Omental fat pad (tissue), 4 donors: Measurements from ENCODE around the gene IL17B. TPM values are rescaled to one million over a fixed set of nuclear protein-coding genes. Genes with fewer than 3 reads are reported as not detected.

Experiments
- ATAC-seq: fragments of 150-250 bp; one replicate; pipeline ENCODE4 v1.9.1; 2016; ENCODE audit warnings: mild to moderate bottlenecking, moderate library complexity; ENCODE audit not compliant: low FRiP score
- DNase-seq: peaks from one replicate; pipeline ENCODE4 v3.0.0-alpha.2; 2019; ENCODE audit warnings: low spot score
- CTCF ChIP-seq, 3 donors: fragments of 450-650 bp; IDR thresholded peaks; one replicate each; pipeline ENCODE4 v1.5.1; 2016 to 2017; ENCODE audit warnings: antibody characterized with exemption in 3 of 3, mild to moderate bottlenecking in 3 of 3, moderate library complexity in 2 of 3
- total RNA-seq, 4 donors: library from RNA; depleted of rRNA; stranded (reverse); fragments of >200 nt; gene quantifications; one replicate each; pipeline ENCODE4 v1.1.0, GENCODE V29; 2016

IL17B gene
- total RNA-seq, 4 donors from 2014 or later: 1.1 TPM; not detected in 3

- no peak for TF ChIP-seq CTCF (IDR thresholded peaks at IDR 0.05)
- ATAC-seq: no peak
- DNase-seq: no peak
Observed at GRCh38 chr5:149419859-149420544, 40.9 kb upstream of the IL17B start.

- DNase-seq (no peak), ATAC-seq (no peak)
- no peak for TF ChIP-seq CTCF (IDR thresholded peaks at IDR 0.05)
Observed at GRCh38 chr5:149419532-149419858, 40.4 kb upstream of the IL17B start.

DNA sequence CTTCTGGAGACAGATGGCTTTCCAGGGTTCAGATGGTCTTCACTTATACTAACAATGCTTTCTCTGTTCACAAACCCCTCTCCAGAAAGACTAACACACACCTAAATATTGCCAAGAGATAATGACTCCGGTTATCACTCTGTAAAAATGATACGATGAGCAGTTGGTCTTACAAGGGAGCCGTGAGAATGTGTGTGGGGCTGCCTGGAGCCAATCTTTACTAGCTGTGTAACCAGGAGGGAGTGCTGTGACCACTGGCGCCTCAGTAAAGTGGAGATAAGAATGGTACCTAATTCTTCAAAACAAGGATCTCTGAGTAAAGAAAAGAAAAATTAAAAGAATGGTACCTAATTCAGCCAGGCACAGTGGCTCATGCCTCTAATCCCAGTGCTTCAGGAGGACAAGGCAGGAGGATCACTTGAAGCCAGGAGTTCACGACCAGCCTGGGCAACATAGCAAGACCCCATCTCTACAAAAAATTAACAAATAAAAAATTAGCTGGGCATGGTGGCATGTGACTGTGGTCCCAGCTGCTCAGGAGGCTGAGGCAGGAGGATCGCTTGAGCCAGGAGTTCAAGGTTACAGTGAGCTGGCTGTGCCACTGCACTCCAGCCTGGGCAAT is 39.9 kb upstream of the IL17B start:
- no peak for ATAC-seq
- no peak for DNase-seq
- no peak for TF ChIP-seq CTCF (IDR thresholded peaks at IDR 0.05)

DNA sequence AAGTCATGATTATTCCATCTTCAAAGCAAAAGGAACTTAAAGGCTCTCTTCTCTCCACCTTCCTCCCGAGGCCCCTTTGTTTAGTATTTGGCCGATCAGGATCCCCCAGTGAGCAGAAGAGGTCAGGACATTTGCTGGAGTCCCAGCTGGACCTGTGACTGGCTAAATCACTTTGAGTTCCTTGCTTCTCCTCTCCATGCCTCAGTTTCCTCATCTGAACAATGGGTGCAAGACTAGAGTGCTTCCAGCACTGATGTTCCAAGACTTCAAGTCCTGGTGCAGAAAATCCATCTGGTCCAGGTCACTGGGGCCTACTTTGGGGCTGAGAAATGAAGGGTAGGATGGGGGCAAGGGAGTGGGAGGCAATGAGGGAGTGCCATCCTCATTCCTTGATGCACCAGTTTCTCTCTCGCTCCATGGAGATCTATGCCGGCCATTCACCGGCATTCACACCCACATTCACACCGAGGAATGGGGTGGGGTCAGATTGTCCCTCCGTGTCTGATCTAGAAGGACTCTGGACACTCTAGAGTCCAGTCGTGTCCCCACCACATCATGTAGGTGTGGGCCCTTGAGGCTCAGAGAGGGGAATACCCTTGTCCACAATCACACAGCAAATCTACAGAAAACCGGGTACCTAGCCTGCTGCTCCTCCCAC is 38.7 kb upstream of the IL17B start:
- DNase-seq (no peak), ATAC-seq (no peak)
- TF ChIP-seq CTCF (IDR thresholded peaks at IDR 0.05): no peak

DNA sequence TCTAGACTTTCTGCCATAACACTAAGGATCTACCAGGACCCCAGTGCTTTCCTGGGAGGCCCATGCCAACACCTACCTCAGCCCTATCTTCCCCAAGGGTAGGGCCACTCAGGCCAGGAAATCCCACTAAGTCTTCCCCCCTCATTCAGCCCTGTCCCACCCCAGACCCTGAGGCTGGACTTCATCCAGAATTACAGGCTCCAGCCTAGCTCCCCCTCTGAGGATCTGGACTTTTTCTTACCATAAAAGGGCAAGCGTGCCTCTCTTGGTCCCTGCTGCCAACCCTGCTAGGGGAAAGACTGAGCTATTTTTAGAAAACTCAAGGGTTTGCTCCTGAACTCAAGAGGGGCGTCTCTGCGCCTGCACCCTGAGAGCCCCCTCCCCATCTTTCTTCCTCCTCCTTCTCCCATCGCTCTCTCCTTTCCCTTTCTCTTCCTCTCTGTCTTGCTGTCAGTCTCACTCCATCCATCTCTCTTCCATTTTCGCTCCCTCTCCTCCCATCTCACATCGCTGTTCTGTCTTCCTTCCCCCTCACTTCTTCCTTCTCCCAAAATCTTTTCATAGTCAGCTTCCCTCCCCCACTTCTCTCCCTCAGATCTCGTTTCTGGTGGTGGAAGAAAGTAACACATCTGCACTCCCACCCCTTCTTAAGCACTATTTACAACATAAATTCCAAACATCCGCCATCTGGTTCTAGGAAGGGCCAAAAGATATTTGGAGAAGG is 38.1 kb upstream of the IL17B start:
- TF ChIP-seq CTCF (IDR thresholded peaks at IDR 0.05): no peak
- DNase-seq (no peak), ATAC-seq (no peak)

DNA sequence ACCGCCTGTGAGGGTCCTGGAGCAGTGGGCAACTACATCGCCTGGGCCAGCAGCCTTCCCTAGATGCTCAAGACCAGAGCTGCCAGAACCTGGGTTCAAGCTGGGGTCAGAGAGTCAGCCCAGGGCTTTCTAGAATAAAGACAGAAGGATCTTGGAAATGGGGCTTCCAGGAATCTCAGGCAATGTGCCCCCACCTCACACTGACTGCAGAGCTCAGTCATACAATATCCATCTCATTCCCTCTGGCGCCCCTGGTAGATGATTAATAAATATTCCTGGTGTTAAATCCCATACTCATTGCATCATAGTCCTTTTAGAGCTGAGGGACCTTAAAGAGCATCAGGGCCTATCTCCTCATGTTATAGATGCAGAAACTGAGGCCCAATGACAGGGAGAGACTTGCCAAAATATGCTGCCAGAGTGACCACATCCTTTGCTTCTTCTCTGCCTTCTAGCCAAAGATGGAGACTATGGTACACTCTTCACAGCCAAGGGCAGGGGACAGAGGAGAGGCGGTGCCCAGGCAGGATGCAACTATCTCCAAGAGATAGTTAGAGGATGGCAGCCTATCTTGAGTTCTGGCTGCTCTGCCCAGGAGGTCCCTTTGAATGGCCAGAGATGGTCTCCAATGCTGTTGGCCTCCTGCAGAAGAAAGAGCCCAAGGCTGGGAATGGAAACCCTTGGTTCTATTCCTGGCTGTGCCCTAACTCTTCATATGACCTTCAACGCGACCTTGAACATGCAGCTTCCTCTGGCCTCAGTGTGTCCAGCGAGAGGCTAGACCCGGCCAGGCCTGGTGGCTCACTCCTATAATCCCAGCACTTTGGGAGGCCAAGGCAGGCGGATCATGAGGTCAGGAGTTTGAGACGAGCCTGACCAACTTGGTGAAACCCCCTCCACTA is 36.2 kb upstream of the IL17B start:
- no peak for TF ChIP-seq CTCF (IDR thresholded peaks at IDR 0.05)
- no peak for DNase-seq
- ATAC-seq: no peak
